ENCODE data around the gene GDF10. TPM values are rescaled to one million over a fixed set of nuclear protein-coding genes. Genes with fewer than 3 reads are reported as not detected.

GDF10 gene
- total RNA-seq = 1 to 10 TPM; 1.4 to 1.5 TPM

GRCh38 chr10:47299611-47300428 is at the start of gene GDF10:
Gene GDF10, plus strand, starts transcription at chr10:47300197. Its CDS starts 455 bp downstream, at chr10:47300652.
- no peaks in the 10 kb centered on the region for H3K36me3 Mint-ChIP-seq (ENCODE audit: low read depth)
- H3K4me1 Mint-ChIP-seq (ENCODE audit: low read depth) = peaks cover 15% of the 10 kb centered on the region
- H3K27me3 Mint-ChIP-seq = peaks cover 9% of the 10 kb centered on the region
- no peaks in the 10 kb centered on the region for H3K9me3 Mint-ChIP-seq
- TF ChIP-seq CTCF (IDR thresholded peaks at IDR 0.05) = no peak
- ChIA-PET POLR2A (interaction anchor here (1.3 kb wide), 1 partner anchor 48 kb away, joined by 3 read pairs; no protein-coding TSS in a partner anchor), CTCF (interaction anchor here (0.8 to 3.0 kb wide), 3 partner anchors 12 to 252 kb away, joined by 3 to 13 read pairs (median 4); no protein-coding TSS in a partner anchor)
- DNase-seq = peak; percentile 38
- ATAC-seq = peak; percentile 62
- H3K4me3 Mint-ChIP-seq = peak within 1 kb of the TSS; percentile 76
- intact Hi-C loops (cut with micrococcal nuclease) = no loop called here
- H3K27ac Mint-ChIP-seq = no peak within 1 kb of the TSS

- ATAC-seq = no peak
- no peak for TF ChIP-seq CTCF (IDR thresholded peaks at IDR 0.05)
- POLR2A ChIA-PET = no interaction called here
- no peak for DNase-seq
- CTCF ChIA-PET = interaction anchor here (1.2 to 1.7 kb wide), 2 partner anchors 60 to 204 kb away, joined by 3 to 4 read pairs; no protein-coding TSS in a partner anchor
- H3K4me3 Mint-ChIP-seq = no peak overlapping the region
- H3K36me3 Mint-ChIP-seq (ENCODE audit: low read depth) = peaks cover 8% of the 10 kb centered on the region
- peaks cover 33% of the 10 kb centered on the region for H3K4me1 Mint-ChIP-seq (ENCODE audit: low read depth)
- H3K27ac Mint-ChIP-seq = no peak overlapping the region
- no peaks in the 10 kb centered on the region for H3K27me3 Mint-ChIP-seq
- intact Hi-C loops (cut with micrococcal nuclease) = no loop called here
- peaks cover 5% of the 10 kb centered on the region for H3K9me3 Mint-ChIP-seq
Observed at GRCh38 chr10:47252093-47252780, 47.8 kb upstream of the GDF10 start.

GRCh38 chr10:47253030-47253637 is 46.9 kb upstream of the GDF10 start:
- intact Hi-C loops (cut with micrococcal nuclease) = no loop called here
- ChIA-PET CTCF (interaction anchor here (1.7 kb wide), 1 partner anchor 205 kb away, joined by 4 read pairs; no protein-coding TSS in a partner anchor), POLR2A (no interaction called here)
- no peak overlapping the region for H3K4me3 Mint-ChIP-seq
- H3K27me3 Mint-ChIP-seq = no peaks in the 10 kb centered on the region
- TF ChIP-seq CTCF (IDR thresholded peaks at IDR 0.05) = no peak
- H3K9me3 Mint-ChIP-seq = peaks cover 5% of the 10 kb centered on the region
- H3K36me3 Mint-ChIP-seq (ENCODE audit: low read depth) = peaks cover 13% of the 10 kb centered on the region
- peaks cover 42% of the 10 kb centered on the region for H3K4me1 Mint-ChIP-seq (ENCODE audit: low read depth)
- ATAC-seq (no peak), DNase-seq (no peak)
- H3K27ac Mint-ChIP-seq = no peak overlapping the region

GRCh38 chr10:47253651-47254375 is 46.2 kb upstream of the GDF10 start:
- ATAC-seq (no peak), DNase-seq (no peak)
- Mint-ChIP-seq H3K4me3 (no peak overlapping the region), H3K4me1 (ENCODE audit: low read depth) (peaks cover 44% of the 10 kb centered on the region), H3K27ac (no peak overlapping the region), H3K27me3 (no peaks in the 10 kb centered on the region), H3K36me3 (ENCODE audit: low read depth) (peaks cover 13% of the 10 kb centered on the region), H3K9me3 (peaks cover 5% of the 10 kb centered on the region)
- intact Hi-C loops (cut with micrococcal nuclease) = no loop called here
- ChIA-PET CTCF (interaction anchor here (1.7 to 2.6 kb wide), 3 partner anchors 12 to 206 kb away, joined by 4 to 10 read pairs (median 7); no protein-coding TSS in a partner anchor), POLR2A (no interaction called here)
- TF ChIP-seq CTCF (IDR thresholded peaks at IDR 0.05) = no peak
